Testis (tissue), 2 donors: ENCODE measurements around the gene GABRP.

Experiments
- CTCF ChIP-seq, 3 experiments: fragments of 450-650 bp in 2 of 3; fragments of 200-600 bp in 1 of 3; sonication (generic) in 1 of 3; IDR thresholded peaks; one replicate each; pipeline ENCODE4 v1.5.1; 2016 to 2019; ENCODE audit warnings: antibody characterized with exemption in 3 of 3, mild to moderate bottlenecking in 2 of 3, moderate library complexity in 1 of 3
- POLR2A ChIP-seq: fragments of 450-650 bp; IDR thresholded peaks from one replicate; pipeline ENCODE4 v1.6.1; 2017; ENCODE audit warnings: antibody characterized with exemption, mild to moderate bottlenecking, moderate library complexity

- TF ChIP-seq CTCF (IDR thresholded peaks at IDR 0.05): no peak
- TF ChIP-seq POLR2A: no peak
These were observed 80.1 kb downstream of the GABRP start for GRCh38 chr5:170863646-170864045.
